SK-N-SH treated with all-trans-retinoic acid at 6 μM for 48 hours (cell line): ENCODE results near the gene GABBR2.

Experiments used
- ATAC-seq: fragments of 200-7000 bp; cut with Tn5 transposase; 3 replicates; pipeline ENCODE4 v1.9.1; 2020; ENCODE audit warnings: mild to moderate bottlenecking, moderate library complexity
- ARNTL ChIP-seq: fragments of 450-650 bp; formaldehyde crosslinking; IDR thresholded peaks from 2 replicates; pipeline ENCODE4 v1.5.0; 2020; ENCODE audit warnings: low read depth, mild to moderate bottlenecking, moderate library complexity, borderline replicate concordance
- BACH2 ChIP-seq: fragments of 250-450 bp; sonication (Bioruptor Pico); IDR thresholded peaks from 2 replicates; pipeline ENCODE4 v1.9.0; 2021; ENCODE audit warnings: mild to moderate bottlenecking, borderline replicate concordance
- CSDC2 ChIP-seq: fragments of 250-450 bp; sonication (Bioruptor Pico); IDR thresholded peaks from 2 replicates; pipeline ENCODE4 v1.5.0; 2020; ENCODE audit warnings: mild to moderate bottlenecking, moderate library complexity
- ESRRG ChIP-seq: fragments of 250-450 bp; sonication (Bioruptor Pico); IDR thresholded peaks from 2 replicates; pipeline ENCODE4 v1.6.1; 2021; ENCODE audit warnings: mild to moderate bottlenecking
- GLIS3 ChIP-seq: fragments of 250-450 bp; sonication (Bioruptor Pico); IDR thresholded peaks from 2 replicates; pipeline ENCODE4 v1.5.0; 2020; ENCODE audit warnings: mild to moderate bottlenecking, moderate library complexity
- ISL1 ChIP-seq: fragments of 250-450 bp; sonication (Bioruptor Pico); IDR thresholded peaks from 2 replicates; pipeline ENCODE4 v2.1.2; 2022; ENCODE audit warnings: mild to moderate bottlenecking, moderate library complexity
- OSR1 ChIP-seq: fragments of 250-450 bp; sonication (Bioruptor Pico); IDR thresholded peaks from 2 replicates; pipeline ENCODE4 v1.8.0; 2022; ENCODE audit warnings: moderate library complexity, mild to moderate bottlenecking, inconsistent platforms
- PPARA ChIP-seq: fragments of 250-450 bp; sonication (Bioruptor Pico); IDR thresholded peaks from 2 replicates; pipeline ENCODE4 v1.5.0; 2020; ENCODE audit warnings: mild to moderate bottlenecking, borderline replicate concordance
- RARB ChIP-seq: fragments of 250-450 bp; sonication (Bioruptor Pico); IDR thresholded peaks from 2 replicates; pipeline ENCODE4 v1.8.0; 2021; ENCODE audit warnings: mild to moderate bottlenecking, moderate library complexity
- ZC3H10 ChIP-seq: fragments of 250-450 bp; sonication (Bioruptor Pico); IDR thresholded peaks from 2 replicates; pipeline ENCODE4 v1.5.1; 2021; ENCODE audit warnings: mild to moderate bottlenecking, moderate library complexity
- ZFP3 ChIP-seq: fragments of 250-450 bp; sonication (Bioruptor Pico); IDR thresholded peaks from 2 replicates; pipeline ENCODE4 v1.5.0; 2020; ENCODE audit warnings: mild to moderate bottlenecking, moderate library complexity
- ZFP30 ChIP-seq: fragments of 450-650 bp; formaldehyde crosslinking; IDR thresholded peaks from 2 replicates; pipeline ENCODE4 v1.5.0; 2022; ENCODE audit warnings: mild to moderate bottlenecking, moderate library complexity
- ZNF565 ChIP-seq: fragments of 450-650 bp; formaldehyde crosslinking; conservative IDR thresholded peaks from 2 replicates; pipeline ENCODE4 v1.5.0; 2020; ENCODE audit warnings: low read depth, mild to moderate bottlenecking, moderate library complexity
- ZNF8 ChIP-seq: fragments of 450-650 bp; formaldehyde crosslinking; IDR thresholded peaks from 2 replicates; pipeline ENCODE4 v1.5.0; 2020; ENCODE audit warnings: mild to moderate bottlenecking, moderate library complexity
- TF ChIP-seq, protein P1 (sequence below): fragments of 250-450 bp; sonication (Bioruptor Pico); IDR thresholded peaks from 2 replicates; pipeline ENCODE4 v1.5.1; 2021; ENCODE audit warnings: mild to moderate bottlenecking, moderate library complexity
- TF ChIP-seq, protein P2 (sequence below): fragments of 250-450 bp; sonication (Bioruptor Pico); IDR thresholded peaks from 2 replicates; pipeline ENCODE4 v1.8.0; 2020; ENCODE audit warnings: mild to moderate bottlenecking, moderate library complexity, borderline replicate concordance
- TF ChIP-seq, protein P3 (sequence below): fragments of 250-450 bp; sonication (Bioruptor Pico); IDR thresholded peaks from 2 replicates; pipeline ENCODE4 v1.5.0; 2020; ENCODE audit warnings: mild to moderate bottlenecking, moderate library complexity
- TF ChIP-seq, protein P4 (sequence below): fragments of 250-450 bp; sonication (Bioruptor Pico); IDR thresholded peaks from 2 replicates; pipeline ENCODE4 v1.8.0; 2021; ENCODE audit warnings: low read depth, mild to moderate bottlenecking, moderate library complexity, borderline replicate concordance

Gene GABBR2

DNA sequence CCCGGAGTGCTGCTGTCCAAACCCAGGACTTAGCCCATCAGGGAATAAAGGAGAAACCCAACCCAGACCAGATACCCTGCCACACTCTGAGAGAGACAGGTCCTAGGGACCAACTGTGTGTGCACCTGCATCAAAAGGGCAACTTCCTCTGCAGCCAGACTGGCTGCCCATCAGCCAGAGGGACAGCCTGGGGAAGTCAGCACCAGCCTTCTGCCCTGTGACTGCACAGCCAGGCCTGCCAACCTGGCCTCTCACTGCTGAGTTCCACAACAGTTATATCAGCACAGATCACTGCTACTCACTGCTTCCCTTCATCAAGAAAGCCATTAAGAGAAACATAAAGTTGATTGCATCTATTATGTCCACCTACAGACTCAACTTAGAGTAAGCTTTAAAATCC lies 18.0 kb downstream of the GABBR2 start:
- TF ChIP-seq, protein P1, sequence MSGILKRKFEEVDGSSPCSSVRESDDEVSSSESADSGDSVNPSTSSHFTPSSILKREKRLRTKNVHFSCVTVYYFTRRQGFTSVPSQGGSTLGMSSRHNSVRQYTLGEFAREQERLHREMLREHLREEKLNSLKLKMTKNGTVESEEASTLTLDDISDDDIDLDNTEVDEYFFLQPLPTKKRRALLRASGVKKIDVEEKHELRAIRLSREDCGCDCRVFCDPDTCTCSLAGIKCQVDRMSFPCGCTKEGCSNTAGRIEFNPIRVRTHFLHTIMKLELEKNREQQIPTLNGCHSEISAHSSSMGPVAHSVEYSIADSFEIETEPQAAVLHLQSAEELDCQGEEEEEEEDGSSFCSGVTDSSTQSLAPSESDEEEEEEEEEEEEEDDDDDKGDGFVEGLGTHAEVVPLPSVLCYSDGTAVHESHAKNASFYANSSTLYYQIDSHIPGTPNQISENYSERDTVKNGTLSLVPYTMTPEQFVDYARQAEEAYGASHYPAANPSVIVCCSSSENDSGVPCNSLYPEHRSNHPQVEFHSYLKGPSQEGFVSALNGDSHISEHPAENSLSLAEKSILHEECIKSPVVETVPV (CRISPR knock-in tag), result no peak
- TF ChIP-seq, all 23 proteins: peak for 0
- ATAC-seq, result no peak

GRCh38 chr9:98688710-98689495 lies 19.8 kb downstream of the GABBR2 start:
- no peak for TF ChIP-seq ZFP3 (CRISPR knock-in tag)
- no peak for TF ChIP-seq GLIS3 (CRISPR knock-in tag)
- no peak for TF ChIP-seq ISL1
- TF ChIP-seq ARNTL (CRISPR knock-in tag), result no peak
- TF ChIP-seq, protein P2, sequence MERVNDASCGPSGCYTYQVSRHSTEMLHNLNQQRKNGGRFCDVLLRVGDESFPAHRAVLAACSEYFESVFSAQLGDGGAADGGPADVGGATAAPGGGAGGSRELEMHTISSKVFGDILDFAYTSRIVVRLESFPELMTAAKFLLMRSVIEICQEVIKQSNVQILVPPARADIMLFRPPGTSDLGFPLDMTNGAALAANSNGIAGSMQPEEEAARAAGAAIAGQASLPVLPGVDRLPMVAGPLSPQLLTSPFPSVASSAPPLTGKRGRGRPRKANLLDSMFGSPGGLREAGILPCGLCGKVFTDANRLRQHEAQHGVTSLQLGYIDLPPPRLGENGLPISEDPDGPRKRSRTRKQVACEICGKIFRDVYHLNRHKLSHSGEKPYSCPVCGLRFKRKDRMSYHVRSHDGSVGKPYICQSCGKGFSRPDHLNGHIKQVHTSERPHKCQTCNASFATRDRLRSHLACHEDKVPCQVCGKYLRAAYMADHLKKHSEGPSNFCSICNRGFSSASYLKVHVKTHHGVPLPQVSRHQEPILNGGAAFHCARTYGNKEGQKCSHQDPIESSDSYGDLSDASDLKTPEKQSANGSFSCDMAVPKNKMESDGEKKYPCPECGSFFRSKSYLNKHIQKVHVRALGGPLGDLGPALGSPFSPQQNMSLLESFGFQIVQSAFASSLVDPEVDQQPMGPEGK (CRISPR knock-in tag), result no peak
- TF ChIP-seq, protein P3, sequence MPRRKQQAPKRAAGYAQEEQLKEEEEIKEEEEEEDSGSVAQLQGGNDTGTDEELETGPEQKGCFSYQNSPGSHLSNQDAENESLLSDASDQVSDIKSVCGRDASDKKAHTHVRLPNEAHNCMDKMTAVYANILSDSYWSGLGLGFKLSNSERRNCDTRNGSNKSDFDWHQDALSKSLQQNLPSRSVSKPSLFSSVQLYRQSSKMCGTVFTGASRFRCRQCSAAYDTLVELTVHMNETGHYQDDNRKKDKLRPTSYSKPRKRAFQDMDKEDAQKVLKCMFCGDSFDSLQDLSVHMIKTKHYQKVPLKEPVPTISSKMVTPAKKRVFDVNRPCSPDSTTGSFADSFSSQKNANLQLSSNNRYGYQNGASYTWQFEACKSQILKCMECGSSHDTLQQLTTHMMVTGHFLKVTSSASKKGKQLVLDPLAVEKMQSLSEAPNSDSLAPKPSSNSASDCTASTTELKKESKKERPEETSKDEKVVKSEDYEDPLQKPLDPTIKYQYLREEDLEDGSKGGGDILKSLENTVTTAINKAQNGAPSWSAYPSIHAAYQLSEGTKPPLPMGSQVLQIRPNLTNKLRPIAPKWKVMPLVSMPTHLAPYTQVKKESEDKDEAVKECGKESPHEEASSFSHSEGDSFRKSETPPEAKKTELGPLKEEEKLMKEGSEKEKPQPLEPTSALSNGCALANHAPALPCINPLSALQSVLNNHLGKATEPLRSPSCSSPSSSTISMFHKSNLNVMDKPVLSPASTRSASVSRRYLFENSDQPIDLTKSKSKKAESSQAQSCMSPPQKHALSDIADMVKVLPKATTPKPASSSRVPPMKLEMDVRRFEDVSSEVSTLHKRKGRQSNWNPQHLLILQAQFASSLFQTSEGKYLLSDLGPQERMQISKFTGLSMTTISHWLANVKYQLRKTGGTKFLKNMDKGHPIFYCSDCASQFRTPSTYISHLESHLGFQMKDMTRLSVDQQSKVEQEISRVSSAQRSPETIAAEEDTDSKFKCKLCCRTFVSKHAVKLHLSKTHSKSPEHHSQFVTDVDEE (CRISPR knock-in tag), result no peak
- no peak for TF ChIP-seq ZC3H10 (CRISPR knock-in tag)
- TF ChIP-seq ZNF8 (CRISPR knock-in tag), result no peak
- no peak for TF ChIP-seq BACH2 (CRISPR knock-in tag)
- TF ChIP-seq PPARA (CRISPR knock-in tag), result no peak
- TF ChIP-seq ESRRG, result no peak
- no peak for TF ChIP-seq ZNF565 (CRISPR knock-in tag)
- no peak for TF ChIP-seq RARB
- no peak for TF ChIP-seq OSR1 (CRISPR knock-in tag)
- TF ChIP-seq CSDC2 (CRISPR knock-in tag), result no peak
- TF ChIP-seq ZFP30, result no peak
- TF ChIP-seq, protein P1 (CRISPR knock-in tag), result no peak

GRCh38 chr9:98687911-98688310 lies 20.8 kb downstream of the GABBR2 start:
- no peak for ATAC-seq
- TF ChIP-seq ZFP3 (CRISPR knock-in tag), result no peak
- no peak for TF ChIP-seq ZC3H10 (CRISPR knock-in tag)
- TF ChIP-seq, protein P4, sequence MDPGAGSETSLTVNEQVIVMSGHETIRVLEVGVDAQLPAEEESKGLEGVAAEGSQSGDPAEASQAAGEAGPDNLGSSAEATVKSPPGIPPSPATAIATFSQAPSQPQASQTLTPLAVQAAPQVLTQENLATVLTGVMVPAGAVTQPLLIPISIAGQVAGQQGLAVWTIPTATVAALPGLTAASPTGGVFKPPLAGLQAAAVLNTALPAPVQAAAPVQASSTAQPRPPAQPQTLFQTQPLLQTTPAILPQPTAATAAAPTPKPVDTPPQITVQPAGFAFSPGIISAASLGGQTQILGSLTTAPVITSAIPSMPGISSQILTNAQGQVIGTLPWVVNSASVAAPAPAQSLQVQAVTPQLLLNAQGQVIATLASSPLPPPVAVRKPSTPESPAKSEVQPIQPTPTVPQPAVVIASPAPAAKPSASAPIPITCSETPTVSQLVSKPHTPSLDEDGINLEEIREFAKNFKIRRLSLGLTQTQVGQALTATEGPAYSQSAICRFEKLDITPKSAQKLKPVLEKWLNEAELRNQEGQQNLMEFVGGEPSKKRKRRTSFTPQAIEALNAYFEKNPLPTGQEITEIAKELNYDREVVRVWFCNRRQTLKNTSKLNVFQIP, result no peak
- TF ChIP-seq, protein P3 (CRISPR knock-in tag), result no peak

More at GRCh38 chr9:98688710-98689495, 19.8 kb downstream of the GABBR2 start:
- ATAC-seq, result no peak
